HEK293 (cell line): ENCODE measurements around the gene WASF2.

Experiments used
- CTCF ChIA-PET: fragments of 350-600 bp; formaldehyde crosslinking; extraction: SDS; loops from one replicate; lab custom pipeline; 2021; ENCODE audit warnings: antibody characterized with exemption; lab: Yijun Ruan, JAX
- POLR2A ChIA-PET: fragments of 300-600 bp; formaldehyde crosslinking; extraction: SDS; loops from one replicate; lab custom pipeline; 2020; ENCODE audit warnings: antibody characterized with exemption, inconsistent platforms; lab: Yijun Ruan, JAX
- H3K27ac ChIP-seq: fragments of 200-500 bp; sonication (Bioruptor generic); 2 replicates; pipeline ENCODE4 v1.5.1; 2014; ENCODE audit warnings: low read depth, low read length, control low read depth, inconsistent platforms; ENCODE audit errors: extremely low read depth
- H3K36me3 ChIP-seq, 2 experiments: fragments of 200-500 bp in 1 of 2; sonication (Bioruptor generic) in 1 of 2; 1 replicate in 1 of 2; 2 replicates in 1 of 2; pipeline ENCODE4 v1.5.1; 2014 to 2017; ENCODE audit warnings: inconsistent platforms in 2 of 2, low read length in 2 of 2; ENCODE audit not compliant: control insufficient read depth in 2 of 2, insufficient read depth in 1 of 2
- H3K4me1 ChIP-seq: fragments of 200-500 bp; sonication (Bioruptor generic); 2 replicates; pipeline ENCODE4 v1.5.1; 2014; ENCODE audit warnings: mild to moderate bottlenecking, low read length, inconsistent platforms; ENCODE audit not compliant: control insufficient read depth, insufficient read depth
- H3K4me3 ChIP-seq: 2 replicates; pipeline ENCODE4 v1.5.1; 2011; ENCODE audit warnings: low read depth, mild to moderate bottlenecking, control low read depth, low read length, moderate library complexity
- H3K9me3 ChIP-seq: fragments of 200-500 bp; sonication (Bioruptor generic); 2 replicates; pipeline ENCODE4 v1.5.1; 2014; ENCODE audit warnings: low read depth, low read length, inconsistent platforms; ENCODE audit not compliant: control insufficient read depth, insufficient read depth
- BCL11A ChIP-seq: fragments of 450-650 bp; formaldehyde crosslinking; IDR thresholded peaks from 2 replicates; pipeline ENCODE4 v1.5.1; 2016; ENCODE audit warnings: low read depth, missing biosample characterization, missing genetic modification characterization
- KLF1 ChIP-seq: fragments of 450-650 bp; formaldehyde crosslinking; IDR thresholded peaks from 2 replicates; pipeline ENCODE4 v1.5.1; 2016; ENCODE audit warnings: missing biosample characterization, missing genetic modification characterization
- KLF10 ChIP-seq: fragments of 450-650 bp; IDR thresholded peaks from 2 replicates; pipeline ENCODE4 v1.5.1; 2018; ENCODE audit warnings: missing biosample characterization, mild to moderate bottlenecking, missing genetic modification characterization
- RBAK ChIP-seq: fragments of 450-650 bp; formaldehyde crosslinking; IDR thresholded peaks from 2 replicates; pipeline ENCODE4 v1.5.1; 2016; ENCODE audit warnings: missing biosample characterization, missing genetic modification characterization
- REPIN1 ChIP-seq: fragments of 450-650 bp; formaldehyde crosslinking; IDR thresholded peaks from 2 replicates; pipeline ENCODE4 v1.5.1; 2017; ENCODE audit warnings: missing biosample characterization, missing genetic modification characterization, low read depth
- ZNF26 ChIP-seq: fragments of 450-650 bp; formaldehyde crosslinking; IDR thresholded peaks from 2 replicates; pipeline ENCODE4 v1.5.1; 2016; ENCODE audit warnings: missing biosample characterization, missing genetic modification characterization
- ZNF274 ChIP-seq, 2 experiments: fragments of 200-500 bp in 1 of 2; fragments of 450-650 bp in 1 of 2; sonication (Bioruptor generic) in 1 of 2; formaldehyde crosslinking in 1 of 2; IDR thresholded peaks; 2 replicates each; pipeline versions ENCODE4 v1.5.1 to v1.6.1; 2014 to 2016; ENCODE audit warnings: borderline replicate concordance in 1 of 2, inconsistent platforms in 1 of 2, low read length in 1 of 2, missing biosample characterization in 1 of 2, missing genetic modification characterization in 1 of 2
- ZNF37A ChIP-seq: fragments of 450-650 bp; IDR thresholded peaks from 2 replicates; pipeline ENCODE4 v1.5.1; 2018; ENCODE audit warnings: missing biosample characterization, missing genetic modification characterization
- ZNF426 ChIP-seq: fragments of 450-650 bp; formaldehyde crosslinking; IDR thresholded peaks from 2 replicates; pipeline ENCODE4 v1.5.1; 2017; ENCODE audit warnings: missing biosample characterization, missing genetic modification characterization, mild to moderate bottlenecking, inconsistent platforms, moderate library complexity
- ZNF596 ChIP-seq: fragments of 450-650 bp; IDR thresholded peaks from 2 replicates; pipeline ENCODE4 v1.5.0; 2018; ENCODE audit warnings: missing biosample characterization, mild to moderate bottlenecking, missing genetic modification characterization, moderate library complexity
- ZNF600 ChIP-seq: fragments of 450-650 bp; formaldehyde crosslinking; IDR thresholded peaks from 2 replicates; pipeline ENCODE4 v1.5.1; 2016; ENCODE audit warnings: missing biosample characterization, missing genetic modification characterization
- ZNF610 ChIP-seq: fragments of 450-650 bp; formaldehyde crosslinking; IDR thresholded peaks from 2 replicates; pipeline ENCODE4 v1.5.1; 2016; ENCODE audit warnings: missing biosample characterization, missing genetic modification characterization, borderline replicate concordance
- ZNF701 ChIP-seq: fragments of 450-650 bp; formaldehyde crosslinking; IDR thresholded peaks from 2 replicates; pipeline ENCODE4 v1.5.1; 2016; ENCODE audit warnings: missing biosample characterization, missing genetic modification characterization
- ZNF791 ChIP-seq: fragments of 450-650 bp; formaldehyde crosslinking; IDR thresholded peaks from 2 replicates; pipeline ENCODE4 v1.5.1; 2016; ENCODE audit warnings: missing biosample characterization, missing genetic modification characterization
- ZSCAN18 ChIP-seq: fragments of 450-650 bp; formaldehyde crosslinking; IDR thresholded peaks from 2 replicates; pipeline ENCODE4 v1.5.1; 2016; ENCODE audit warnings: missing biosample characterization, missing genetic modification characterization
- TF ChIP-seq, protein P1 (sequence below): fragments of 450-650 bp; formaldehyde crosslinking; IDR thresholded peaks from 2 replicates; pipeline ENCODE4 v1.5.1; 2016; ENCODE audit warnings: missing biosample characterization, missing genetic modification characterization
- TF ChIP-seq, protein P2 (sequence below): fragments of 450-650 bp; formaldehyde crosslinking; IDR thresholded peaks from 2 replicates; pipeline ENCODE4 v1.5.1; 2016; ENCODE audit warnings: missing biosample characterization, missing genetic modification characterization
- TF ChIP-seq, protein P3 (sequence below): fragments of 450-650 bp; formaldehyde crosslinking; IDR thresholded peaks from 2 replicates; pipeline ENCODE4 v1.5.1; 2016; ENCODE audit warnings: missing biosample characterization, missing genetic modification characterization, low read depth
- TF ChIP-seq, protein P4 (sequence below): fragments of 450-650 bp; formaldehyde crosslinking; optimal IDR thresholded peaks from 2 replicates; pipeline ENCODE3; 2016; ENCODE audit warnings: missing biosample characterization, mild to moderate bottlenecking, missing genetic modification characterization

Gene WASF2

GRCh38 chr1:27357281-27358037, 132.5 kb downstream of the WASF2 start (continued):
- TF ChIP-seq, protein P1, sequence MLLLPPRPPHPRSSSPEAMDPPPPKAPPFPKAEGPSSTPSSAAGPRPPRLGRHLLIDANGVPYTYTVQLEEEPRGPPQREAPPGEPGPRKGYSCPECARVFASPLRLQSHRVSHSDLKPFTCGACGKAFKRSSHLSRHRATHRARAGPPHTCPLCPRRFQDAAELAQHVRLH (tag by site-specific recombination), result no peak
- TF ChIP-seq, protein P2, sequence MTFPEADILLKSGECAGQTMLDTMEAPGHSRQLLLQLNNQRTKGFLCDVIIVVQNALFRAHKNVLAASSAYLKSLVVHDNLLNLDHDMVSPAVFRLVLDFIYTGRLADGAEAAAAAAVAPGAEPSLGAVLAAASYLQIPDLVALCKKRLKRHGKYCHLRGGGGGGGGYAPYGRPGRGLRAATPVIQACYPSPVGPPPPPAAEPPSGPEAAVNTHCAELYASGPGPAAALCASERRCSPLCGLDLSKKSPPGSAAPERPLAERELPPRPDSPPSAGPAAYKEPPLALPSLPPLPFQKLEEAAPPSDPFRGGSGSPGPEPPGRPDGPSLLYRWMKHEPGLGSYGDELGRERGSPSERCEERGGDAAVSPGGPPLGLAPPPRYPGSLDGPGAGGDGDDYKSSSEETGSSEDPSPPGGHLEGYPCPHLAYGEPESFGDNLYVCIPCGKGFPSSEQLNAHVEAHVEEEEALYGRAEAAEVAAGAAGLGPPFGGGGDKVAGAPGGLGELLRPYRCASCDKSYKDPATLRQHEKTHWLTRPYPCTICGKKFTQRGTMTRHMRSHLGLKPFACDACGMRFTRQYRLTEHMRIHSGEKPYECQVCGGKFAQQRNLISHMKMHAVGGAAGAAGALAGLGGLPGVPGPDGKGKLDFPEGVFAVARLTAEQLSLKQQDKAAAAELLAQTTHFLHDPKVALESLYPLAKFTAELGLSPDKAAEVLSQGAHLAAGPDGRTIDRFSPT (tag by site-specific recombination), result no peak
- TF ChIP-seq ZNF596 (tag by site-specific recombination) (no peak), ZNF701 (tag by site-specific recombination) (no peak)
- TF ChIP-seq, protein P3, sequence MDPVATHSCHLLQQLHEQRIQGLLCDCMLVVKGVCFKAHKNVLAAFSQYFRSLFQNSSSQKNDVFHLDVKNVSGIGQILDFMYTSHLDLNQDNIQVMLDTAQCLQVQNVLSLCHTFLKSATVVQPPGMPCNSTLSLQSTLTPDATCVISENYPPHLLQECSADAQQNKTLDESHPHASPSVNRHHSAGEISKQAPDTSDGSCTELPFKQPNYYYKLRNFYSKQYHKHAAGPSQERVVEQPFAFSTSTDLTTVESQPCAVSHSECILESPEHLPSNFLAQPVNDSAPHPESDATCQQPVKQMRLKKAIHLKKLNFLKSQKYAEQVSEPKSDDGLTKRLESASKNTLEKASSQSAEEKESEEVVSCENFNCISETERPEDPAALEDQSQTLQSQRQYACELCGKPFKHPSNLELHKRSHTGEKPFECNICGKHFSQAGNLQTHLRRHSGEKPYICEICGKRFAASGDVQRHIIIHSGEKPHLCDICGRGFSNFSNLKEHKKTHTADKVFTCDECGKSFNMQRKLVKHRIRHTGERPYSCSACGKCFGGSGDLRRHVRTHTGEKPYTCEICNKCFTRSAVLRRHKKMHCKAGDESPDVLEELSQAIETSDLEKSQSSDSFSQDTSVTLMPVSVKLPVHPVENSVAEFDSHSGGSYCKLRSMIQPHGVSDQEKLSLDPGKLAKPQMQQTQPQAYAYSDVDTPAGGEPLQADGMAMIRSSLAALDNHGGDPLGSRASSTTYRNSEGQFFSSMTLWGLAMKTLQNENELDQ (tag by site-specific recombination), result no peak

DNA sequence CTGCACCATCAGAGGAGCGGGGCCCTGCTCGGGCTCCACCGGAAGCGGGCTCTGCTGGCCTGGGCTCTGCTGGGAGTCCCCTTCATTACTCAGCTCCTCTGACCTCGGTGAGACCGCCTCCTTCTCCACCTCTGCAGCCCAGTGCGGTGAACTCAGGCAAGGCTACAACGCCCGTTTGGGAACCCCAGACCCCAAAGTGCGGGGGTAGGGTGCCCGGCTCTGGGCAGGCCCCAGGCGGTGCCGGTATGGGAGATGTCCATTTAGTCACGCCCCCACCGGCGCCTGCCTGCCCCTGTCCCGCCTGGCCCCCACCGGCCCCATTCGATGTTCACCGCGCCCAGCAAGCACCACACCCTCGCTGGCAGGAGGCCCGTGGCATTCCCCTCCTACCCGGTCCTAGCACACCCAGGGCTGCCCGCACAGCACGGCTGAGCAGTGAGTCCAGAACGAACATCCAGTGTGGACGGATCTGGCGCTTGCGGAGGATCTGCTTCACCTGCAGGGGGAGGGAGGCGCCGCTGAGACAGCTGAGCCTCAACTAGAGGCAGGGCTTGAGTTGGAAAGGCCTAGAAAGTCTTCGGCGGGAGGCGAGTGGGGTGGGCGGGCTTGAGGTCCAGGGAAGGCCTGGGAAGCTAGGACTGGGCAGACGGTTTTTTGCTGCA, 133.2 kb downstream of the WASF2 start:
- H3K27ac ChIP-seq, result no peak overlapping the region
- H3K4me3 ChIP-seq, result no peak overlapping the region
- no peaks in the 10 kb centered on the region for H3K4me1 ChIP-seq
- H3K9me3 ChIP-seq, result no peaks in the 10 kb centered on the region
- peaks cover 0 to 44% of the 10 kb centered on the region in 2 experiments; a peak in 1 of 3 replicates for H3K36me3 ChIP-seq
- TF ChIP-seq ZNF274 (IDR thresholded peaks at IDR 0.05; ENCODE audit: low read length) (no peak), ZNF274 (tag by site-specific recombination; IDR thresholded peaks at IDR 0.05; ENCODE audit: borderline replicate concordance) (no peak), KLF1 (tag by site-specific recombination) (0 out of 2 replicates have a peak, but pooled peaks have one; percentile 36), ZNF600 (tag by site-specific recombination) (peak; percentile 66)
- ChIA-PET POLR2A (interaction anchor here (4.4 kb wide), 1 partner anchor 9 kb away, joined by 23 read pairs; the partner anchor contains the start of gene MAP3K6), CTCF (interaction anchor here (0.5 to 7.8 kb wide), 26 partner anchors 10 to 673 kb away, joined by 3 to 84 read pairs (median 6); partner anchors contain the start of genes FCN3, MAP3K6 and SYTL1)

GRCh38 chr1:27356277-27356618, 133.7 kb downstream of the WASF2 start:
- TF ChIP-seq ZNF26 (tag by site-specific recombination), result no peak
- no peak for TF ChIP-seq ZNF37A (tag by site-specific recombination)
- no peak for TF ChIP-seq ZSCAN18 (tag by site-specific recombination)
- no peak for TF ChIP-seq RBAK
- TF ChIP-seq REPIN1 (tag by site-specific recombination), result no peak
- TF ChIP-seq ZNF426 (tag by site-specific recombination), result no peak
- TF ChIP-seq, protein P4, sequence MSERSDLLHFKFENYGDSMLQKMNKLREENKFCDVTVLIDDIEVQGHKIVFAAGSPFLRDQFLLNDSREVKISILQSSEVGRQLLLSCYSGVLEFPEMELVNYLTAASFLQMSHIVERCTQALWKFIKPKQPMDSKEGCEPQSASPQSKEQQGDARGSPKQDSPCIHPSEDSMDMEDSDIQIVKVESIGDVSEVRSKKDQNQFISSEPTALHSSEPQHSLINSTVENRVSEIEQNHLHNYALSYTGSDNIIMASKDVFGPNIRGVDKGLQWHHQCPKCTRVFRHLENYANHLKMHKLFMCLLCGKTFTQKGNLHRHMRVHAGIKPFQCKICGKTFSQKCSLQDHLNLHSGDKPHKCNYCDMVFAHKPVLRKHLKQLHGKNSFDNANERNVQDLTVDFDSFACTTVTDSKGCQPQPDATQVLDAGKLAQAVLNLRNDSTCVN (tag by site-specific recombination), result no peak
- TF ChIP-seq ZNF791 (tag by site-specific recombination), result no peak
- no peak for TF ChIP-seq KLF10 (tag by site-specific recombination)
- TF ChIP-seq ZNF610 (tag by site-specific recombination), result no peak
- TF ChIP-seq BCL11A (tag by site-specific recombination), result no peak
- POLR2A ChIA-PET, result interaction anchor here (4.4 kb wide), 1 partner anchor 10 kb away, joined by 23 read pairs; the partner anchor contains the start of gene MAP3K6
- Histone ChIP-seq H3K27ac (no peak overlapping the region), H3K4me3 (no peak overlapping the region), H3K36me3 (peaks cover 0 to 39% of the 10 kb centered on the region in 2 experiments; a peak in 1 of 3 replicates), H3K9me3 (no peaks in the 10 kb centered on the region), H3K4me1 (no peaks in the 10 kb centered on the region)
- CTCF ChIA-PET, result interaction anchor here (0.6 to 7.8 kb wide), 9 partner anchors 11 to 741 kb away, joined by 3 to 84 read pairs (median 15); partner anchors contain the start of gene MAP3K6
